B cell (primary cell): Measurements from ENCODE around the gene CECR2. TPM values are rescaled to one million over a fixed set of nuclear protein-coding genes. Genes with fewer than 3 reads are reported as not detected.

Source experiments
- ATAC-seq: fragments of 200-7000 bp; cut with Tn5 transposase; one replicate; pipeline ENCODE4 v1.10.0; 2021; ENCODE audit warnings: low read depth, mild to moderate bottlenecking, moderate number of reproducible peaks, moderate library complexity
- CTCF ChIA-PET: fragments of 350-600 bp; sonication (Branson Sonifier 250); formaldehyde crosslinking; loops from one replicate; lab custom pipeline; 2021; ENCODE audit warnings: antibody characterized with exemption, inconsistent platforms; lab: Charles Lee
- POLR2A ChIA-PET: fragments of 350-600 bp; sonication (Branson Sonifier 250); formaldehyde crosslinking; loops from one replicate; lab custom pipeline; 2021; ENCODE audit warnings: antibody characterized with exemption; lab: Charles Lee
- DNase-seq: peaks from one replicate; pipeline ENCODE4 v3.0.0; 2013
- H2AFZ ChIP-seq: 2 replicates; pipeline ENCODE4 v1.6.1; 2012; ENCODE audit warnings: mild to moderate bottlenecking, low read depth, low read length; ENCODE audit not compliant: insufficient read depth, poor library complexity, severe bottlenecking
- H3K27ac ChIP-seq, 2 donors: 1 replicate in 1 of 2; 2 replicates in 1 of 2; pipeline ENCODE4 v1.5.1; 2012 to 2013; ENCODE audit warnings: low read length in 2 of 2, mild to moderate bottlenecking in 2 of 2, moderate library complexity in 1 of 2
- H3K27me3 ChIP-seq, 4 experiments: fragments of 200-600 bp in 1 of 4; sonication (generic) in 1 of 4; replicated peaks in 1 of 4; 1 replicate in 2 of 4; 2 replicates in 2 of 4; pipeline versions ENCODE4 v1.6.1 to v1.7.0; 2013 to 2016; ENCODE audit warnings: low read length in 3 of 4, mild to moderate bottlenecking in 2 of 4, mixed read lengths in 1 of 4, moderate library complexity in 1 of 4; ENCODE audit not compliant: insufficient read depth in 4 of 4, control insufficient read depth in 3 of 4; ENCODE audit errors: control extremely low read depth in 1 of 4
- H3K36me3 ChIP-seq, 2 experiments: replicated peaks in 1 of 2; 1 replicate in 1 of 2; 2 replicates in 1 of 2; pipeline versions ENCODE4 v1.6.1 to v1.7.1; 2013; ENCODE audit warnings: low read length in 1 of 2; ENCODE audit not compliant: insufficient read depth in 2 of 2, control insufficient read depth in 1 of 2; ENCODE audit errors: control extremely low read depth in 1 of 2, extremely low read depth in 1 of 2
- H3K4me1 ChIP-seq, 2 donors: fragments of 200-600 bp in 1 of 2; sonication (generic) in 1 of 2; 1 replicate in 1 of 2; 2 replicates in 1 of 2; pipeline versions ENCODE4 v1.5.1 to v1.6.1; 2013 to 2017; ENCODE audit warnings: low read length in 2 of 2; ENCODE audit not compliant: control insufficient read depth in 2 of 2, insufficient read depth in 2 of 2
- H3K4me2 ChIP-seq: replicated peaks from 2 replicates; pipeline ENCODE3; 2012; ENCODE audit warnings: mild to moderate bottlenecking, low read depth, low read length; ENCODE audit not compliant: poor library complexity, severe bottlenecking
- H3K4me3 ChIP-seq, 5 experiments: fragments of 200-600 bp in 1 of 5; sonication (generic) in 1 of 5; 1 replicate in 3 of 5; 2 replicates in 2 of 5; pipeline versions ENCODE4 v1.5.1 to v1.7.0; 2011 to 2016; ENCODE audit warnings: low read length in 4 of 5, mild to moderate bottlenecking in 4 of 5, low read depth in 2 of 5, control low read depth in 1 of 5, moderate library complexity in 1 of 5; ENCODE audit not compliant: insufficient read depth in 1 of 5; ENCODE audit errors: control extremely low read depth in 1 of 5, extremely low read depth in 1 of 5
- H3K79me2 ChIP-seq: fragments of 200-600 bp; sonication (generic); one replicate; pipeline ENCODE4 v1.6.0; 2016; ENCODE audit warnings: low read length; ENCODE audit not compliant: control insufficient read depth, insufficient read depth
- H3K9ac ChIP-seq: fragments of 200-600 bp; sonication (generic); 2 replicates; pipeline ENCODE4 v1.6.1; 2017; ENCODE audit warnings: mild to moderate bottlenecking, low read length, moderate library complexity
- H3K9me3 ChIP-seq, 3 donors: one replicate each; pipeline versions ENCODE4 v1.6.1 to v1.7.1; 2013; ENCODE audit warnings: low read length in 2 of 3; ENCODE audit not compliant: control insufficient read depth in 2 of 3, insufficient read depth in 1 of 3; ENCODE audit errors: control extremely low read depth in 1 of 3
- H4K20me1 ChIP-seq: 2 replicates; pipeline ENCODE4 v1.6.0; 2012; ENCODE audit warnings: mild to moderate bottlenecking, low read length; ENCODE audit not compliant: insufficient read depth, control insufficient read depth, poor library complexity, severe bottlenecking
- H3K27ac Mint-ChIP-seq: one replicate; pipeline ENCODE4 v1.8.0; 2021; ENCODE audit warnings: mixed read lengths
- H3K27me3 Mint-ChIP-seq: one replicate; pipeline ENCODE4 v1.8.0; 2021; ENCODE audit warnings: mixed read lengths
- H3K4me1 Mint-ChIP-seq: one replicate; pipeline ENCODE4 v1.8.0; 2021; ENCODE audit warnings: mixed read lengths
- H3K4me3 Mint-ChIP-seq: one replicate; pipeline ENCODE4 v1.8.0; 2021; ENCODE audit warnings: mixed read lengths
- H3K9me3 Mint-ChIP-seq: one replicate; pipeline ENCODE4 v1.8.0; 2022; ENCODE audit warnings: mixed read lengths; ENCODE audit not compliant: insufficient read depth
- CTCF ChIP-seq: fragments of 200-600 bp; IDR thresholded peaks from one replicate; pipeline ENCODE4 v1.8.0; 2022; ENCODE audit warnings: antibody characterized with exemption, mild to moderate bottlenecking
- EZH2 ChIP-seq: IDR thresholded peaks from 2 replicates; pipeline ENCODE4 v1.6.1; 2012; ENCODE audit warnings: borderline replicate concordance, low read depth, mild to moderate bottlenecking, moderate library complexity, low read length; ENCODE audit not compliant: insufficient read depth, poor library complexity, severe bottlenecking
- WGBS: methylation state at CpG from one replicate; pipeline ENCODE4 v1.1.5; 2013; ENCODE audit warnings: missing lambda C conversion rate; ENCODE audit not compliant: insufficient coverage; 5-methylcytosine and 5-hydroxymethylcytosine counted together
- intact Hi-C: fragments of 100-400 bp; cut with micrococcal nuclease; formaldehyde crosslinking; loops from one replicate; pipeline ENCODE4 v1.10.0; 2022
- polyA plus RNA-seq: library from polyadenylated mRNA; depleted of rRNA; stranded (reverse); fragments of >200 nt; gene quantifications from 2 replicates; pipeline ENCODE4 v1.2.3, GENCODE V29; 2012
- total RNA-seq, 2 donors: library from RNA; stranded (reverse); fragments of 120-200 nt in 1 of 2; gene quantifications; 1 replicate in 1 of 2; 2 replicates in 1 of 2; pipeline versions ENCODE4 v1.2.3 to v1.2.4, GENCODE V29; 2013 to 2022

CECR2 gene
- total and polyA plus RNA-seq, 2 donors (not counting 1 experiment from before 2014, with no cell fraction given) = 0.13 to 6.6 TPM

- H3K9me3 ChIP-seq = no peaks in the 10 kb centered on the region
- H2AFZ ChIP-seq = no peak overlapping the region
- Mint-ChIP-seq H3K4me3 (no peak overlapping the region), H3K4me1 (no peaks in the 10 kb centered on the region), H3K27ac (no peak overlapping the region), H3K9me3 (no peaks in the 10 kb centered on the region), H3K27me3 (peaks cover 3% of the 10 kb centered on the region)
- no peaks in the 10 kb centered on the region for H3K79me2 ChIP-seq
- H3K27me3 ChIP-seq = peaks cover 0 to 10% (median 2%) of the 10 kb centered on the region in 4 experiments
- ChIA-PET POLR2A (no interaction called here), CTCF (interaction anchor here (0.9 kb wide), 1 partner anchor 19 kb away, joined by 3 read pairs; no protein-coding TSS in a partner anchor)
- H3K4me2 ChIP-seq = no peak overlapping the region
- ATAC-seq (no peak), DNase-seq (no peak)
- 84% methylated on average over 10 of the region's 11 CpGs for WGBS
- H3K27ac ChIP-seq = no peak overlapping the region
- intact Hi-C loops = no loop called here
- no peaks in the 10 kb centered on the region for H3K4me1 ChIP-seq
- H3K4me3 ChIP-seq = no peak overlapping the region
- no peak overlapping the region for H3K9ac ChIP-seq
- no peaks in the 10 kb centered on the region for H3K36me3 ChIP-seq
- H4K20me1 ChIP-seq = no peaks in the 10 kb centered on the region
- TF ChIP-seq CTCF (no peak), EZH2 (no peak)
These were observed 209.0 kb downstream of the CECR2 start for GRCh38 chr22:17578136-17578754.

GRCh38 chr22:17579535-17579981 lies 210.3 kb downstream of the CECR2 start:
- ChIA-PET CTCF (no interaction called here), POLR2A (no interaction called here)
- H3K9me3 Mint-ChIP-seq = no peaks in the 10 kb centered on the region
- no peak overlapping the region for H3K27ac Mint-ChIP-seq
- no peak for TF ChIP-seq CTCF
- no peak for TF ChIP-seq EZH2
- H3K27me3 ChIP-seq = peaks cover 0 to 5% (median 0%) of the 10 kb centered on the region in 4 experiments
- no peaks in the 10 kb centered on the region for H3K79me2 ChIP-seq
- no peak overlapping the region for H3K27ac ChIP-seq
- no peak overlapping the region for H3K4me3 Mint-ChIP-seq
- no peak for DNase-seq
- no peak for ATAC-seq
- intact Hi-C loops = no loop called here
- H4K20me1 ChIP-seq = no peaks in the 10 kb centered on the region
- no peaks in the 10 kb centered on the region for H3K4me1 ChIP-seq
- no peak overlapping the region for H3K4me2 ChIP-seq
- no peaks in the 10 kb centered on the region for H3K9me3 ChIP-seq
- peaks cover 3% of the 10 kb centered on the region for H3K27me3 Mint-ChIP-seq
- H3K36me3 ChIP-seq = no peaks in the 10 kb centered on the region
- 92% methylated on average over 13 of the region's 14 CpGs for WGBS
- H3K4me3 ChIP-seq = no peak overlapping the region
- no peaks in the 10 kb centered on the region for H3K4me1 Mint-ChIP-seq
- H2AFZ ChIP-seq = no peak overlapping the region
- H3K9ac ChIP-seq = no peak overlapping the region
